PC-3 (cell line): ENCODE data around the gene PAMR1. TPM values are rescaled to one million over a fixed set of nuclear protein-coding genes. Genes with fewer than 3 reads are reported as not detected.

Source experiments
- ATAC-seq: fragments of 200-7000 bp; cut with Tn5 transposase; 2 replicates; pipeline ENCODE4 v1.9.1; 2020; ENCODE audit warnings: mild to moderate bottlenecking, moderate library complexity
- BruUV-seq: library from RNA; stranded (reverse); fragments of 400-500 nt; replicated peaks from 2 replicates; lab custom pipeline; 2021; lab: Mats Ljungman, UMichigan
- CTCF ChIA-PET: fragments of 300-600 bp; sonication (Branson Sonifier 250); formaldehyde crosslinking; loops from one replicate; lab custom pipeline; 2022; ENCODE audit warnings: antibody characterized with exemption; lab: Charles Lee
- POLR2A ChIA-PET: fragments of 300-600 bp; sonication (Branson Sonifier 250); formaldehyde crosslinking; loops from one replicate; lab custom pipeline; 2022; ENCODE audit warnings: antibody characterized with exemption; ENCODE audit not compliant: unreplicated experiment; lab: Charles Lee
- DNase-seq: peaks from one replicate; pipeline ENCODE4 v3.0.0-alpha.2; 2015
- H2AFZ ChIP-seq: fragments of 300-600 bp; sonication (generic); 2 replicates; pipeline ENCODE4 v1.6.0; 2016; ENCODE audit warnings: antibody characterized with exemption, low read length
- H3F3A ChIP-seq: fragments of 300-600 bp; sonication (generic); one replicate; pipeline ENCODE4 v1.6.0; 2017; ENCODE audit warnings: antibody characterized with exemption, low read length, control low read depth, mild to moderate bottlenecking; ENCODE audit not compliant: unreplicated experiment
- H3K27ac ChIP-seq: fragments of 300-600 bp; sonication (generic); 2 replicates; pipeline ENCODE4 v1.5.1; 2016; ENCODE audit warnings: mild to moderate bottlenecking, low read length
- H3K27me3 ChIP-seq: fragments of 300-600 bp; sonication (generic); 2 replicates; pipeline ENCODE4 v1.6.1; 2016; ENCODE audit warnings: low read length, mixed read lengths
- H3K36me3 ChIP-seq: fragments of 300-600 bp; sonication (generic); 2 replicates; pipeline ENCODE4 v1.6.1; 2016; ENCODE audit warnings: low read depth, mixed run types, low read length, mixed read lengths
- H3K4me1 ChIP-seq: fragments of 300-600 bp; sonication (generic); 2 replicates; pipeline ENCODE4 v1.5.1; 2016; ENCODE audit warnings: low read length; ENCODE audit not compliant: insufficient read depth
- H3K4me2 ChIP-seq: fragments of 300-600 bp; sonication (generic); 2 replicates; pipeline ENCODE4 v1.6.0; 2016; ENCODE audit warnings: low read length
- H3K4me3 ChIP-seq: fragments of 300-600 bp; sonication (generic); 2 replicates; pipeline ENCODE4 v1.5.1; 2016; ENCODE audit warnings: mild to moderate bottlenecking, low read length, mixed read lengths
- H3K79me2 ChIP-seq: fragments of 300-600 bp; sonication (generic); 2 replicates; pipeline ENCODE4 v1.6.1; 2017; ENCODE audit warnings: low read length, mixed read lengths
- H3K9ac ChIP-seq: fragments of 300-600 bp; sonication (generic); 2 replicates; pipeline ENCODE4 v1.6.0; 2016; ENCODE audit warnings: mild to moderate bottlenecking, low read length
- H3K9me2 ChIP-seq: fragments of 300-600 bp; sonication (generic); replicated peaks from 2 replicates; pipeline ENCODE4 v1.6.1; 2016; ENCODE audit warnings: mixed run types, low read length, mixed read lengths
- H3K9me3 ChIP-seq: fragments of 300-600 bp; sonication (generic); 2 replicates; pipeline ENCODE4 v1.6.1; 2016; ENCODE audit warnings: low read length, mixed read lengths
- H4K20me1 ChIP-seq: fragments of 300-600 bp; sonication (generic); 2 replicates; pipeline ENCODE4 v1.6.1; 2016; ENCODE audit warnings: low read length, mixed read lengths
- CTCF ChIP-seq: fragments of 300-600 bp; sonication (generic); conservative IDR thresholded peaks from 2 replicates; pipeline ENCODE4 v1.5.1; 2017; ENCODE audit warnings: antibody characterized with exemption, low read depth, mild to moderate bottlenecking, low read length
- EZH2 ChIP-seq: fragments of 300-600 bp; sonication (generic); IDR thresholded peaks from one replicate; pipeline ENCODE4 v1.6.1; 2017; ENCODE audit warnings: antibody characterized with exemption, mild to moderate bottlenecking, low read length; ENCODE audit not compliant: unreplicated experiment
- EZH2phosphoT487 ChIP-seq: fragments of 300-600 bp; sonication (generic); IDR thresholded peaks from 2 replicates; pipeline ENCODE4 v1.6.1; 2018; ENCODE audit warnings: mild to moderate bottlenecking, antibody characterized with exemption, low read length, borderline replicate concordance
- intact Hi-C: fragments of 100-400 bp; cut with micrococcal nuclease; formaldehyde crosslinking; loops from 2 replicates; pipeline ENCODE4 v1.9.0; 2023
- total RNA-seq: library from RNA; depleted of rRNA; stranded (reverse); fragments of >200 nt; gene quantifications from 2 replicates; pipeline ENCODE4 v1.2.3, GENCODE V29; 2014

Gene PAMR1
- total RNA-seq, 1 experiment from 2014 or later, result not detected

- ChIA-PET POLR2A (no interaction called here), CTCF (no interaction called here)
- DNase-seq (no peak), ATAC-seq (no peak)
- H2AFZ ChIP-seq, result no peak overlapping the region
- H4K20me1 ChIP-seq, result no peaks in the 10 kb centered on the region
- no peaks in the 10 kb centered on the region for H3K27me3 ChIP-seq
- no peak overlapping the region for H3K9ac ChIP-seq
- no peaks in the 10 kb centered on the region for H3K79me2 ChIP-seq
- BruUV-seq, result no TSS peak
- intact Hi-C loops, result no loop called here
- H3K36me3 ChIP-seq, result no peaks in the 10 kb centered on the region
- TF ChIP-seq CTCF (no peak), EZH2phosphoT487 (no peak), EZH2 (no peak)
- H3K4me2 ChIP-seq, result no peak overlapping the region
- no peak overlapping the region for H3K4me3 ChIP-seq
- no peak overlapping the region for H3K27ac ChIP-seq
- H3F3A ChIP-seq, result no peaks in the 10 kb centered on the region
- no peaks in the 10 kb centered on the region for H3K4me1 ChIP-seq
- H3K9me2 ChIP-seq, result no peaks in the 10 kb centered on the region
- H3K9me3 ChIP-seq, result no peaks in the 10 kb centered on the region
These were observed 11.1 kb upstream of the PAMR1 start for GRCh38 chr11:35536470-35536869.

- ATAC-seq, result no peak
These were observed 5.8 kb upstream of the PAMR1 start for GRCh38 chr11:35531246-35531645.

More at GRCh38 chr11:35531246-35531645, 5.8 kb upstream of the PAMR1 start:
- H3K9me3 ChIP-seq, result no peaks in the 10 kb centered on the region
- no peaks in the 10 kb centered on the region for H3K36me3 ChIP-seq
- intact Hi-C loops, result no loop called here
- no peak overlapping the region for H3K9ac ChIP-seq
- H4K20me1 ChIP-seq, result no peaks in the 10 kb centered on the region
- H3K4me1 ChIP-seq, result peaks cover 18% of the 10 kb centered on the region
- no peaks in the 10 kb centered on the region for H3K27me3 ChIP-seq
- no peak overlapping the region for H3K4me2 ChIP-seq
- no peak overlapping the region for H3K4me3 ChIP-seq
- no peak for DNase-seq
- H3K27ac ChIP-seq, result no peak overlapping the region
- no peak overlapping the region for H2AFZ ChIP-seq
- no peaks in the 10 kb centered on the region for H3K79me2 ChIP-seq
- CTCF ChIA-PET, result no interaction called here
- no TSS peak for BruUV-seq
- H3F3A ChIP-seq, result no peaks in the 10 kb centered on the region
- POLR2A ChIA-PET, result no interaction called here
- H3K9me2 ChIP-seq, result no peaks in the 10 kb centered on the region
- TF ChIP-seq EZH2 (no peak), EZH2phosphoT487 (no peak), CTCF (no peak)
